HG03045 (cell line): Measurements from ENCODE around the gene LANCL2.
"Not testable (repeated sequence)": the region's sequence is repeated elsewhere in the genome, so short reads cannot be mapped to it uniquely, and the experiment has no call there.

Experiments used
- ATAC-seq: cut with Tn5 transposase; IDR thresholded peaks from one replicate; pipeline ENCODE4 v1.9.1; 2021; ENCODE audit warnings: mild to moderate bottlenecking, moderate library complexity; ENCODE audit not compliant: unreplicated experiment

LANCL2 gene

GRCh38 chr7:55365205-55365674 lies at the start of gene LANCL2:
Gene LANCL2 (plus strand): TSS chr7:55365337. CDS start chr7:55366026, 689 bp downstream.
- peak; percentile 35 for ATAC-seq

GRCh38 chr7:55325371-55325792 lies 39.8 kb upstream of the LANCL2 start:
- no peak for ATAC-seq

- ATAC-seq: no peak
Observed at GRCh38 chr7:55326081-55326835, 38.9 kb upstream of the LANCL2 start.

GRCh38 chr7:55326945-55327626 lies 38.1 kb upstream of the LANCL2 start:
- ATAC-seq: no peak

GRCh38 chr7:55335151-55335550 lies 30.0 kb upstream of the LANCL2 start:
- ATAC-seq: no peak

- no peak for ATAC-seq
Observed at GRCh38 chr7:55335786-55336185, 29.4 kb upstream of the LANCL2 start.

- no peak for ATAC-seq
Observed at GRCh38 chr7:55336540-55336939, 28.6 kb upstream of the LANCL2 start.

GRCh38 chr7:55339033-55340000 lies 25.8 kb upstream of the LANCL2 start:
- no peak for ATAC-seq

- no peak for ATAC-seq
Observed at GRCh38 chr7:55342216-55342871, 22.8 kb upstream of the LANCL2 start.

- ATAC-seq: no peak
Observed at GRCh38 chr7:55343002-55343781, 21.9 kb upstream of the LANCL2 start.

- ATAC-seq: no peak
Observed at GRCh38 chr7:55343860-55344606, 21.1 kb upstream of the LANCL2 start.

- ATAC-seq: no peak
Observed at GRCh38 chr7:55344840-55345239, 20.3 kb upstream of the LANCL2 start.

GRCh38 chr7:55345292-55345691 lies 19.8 kb upstream of the LANCL2 start:
- no peak for ATAC-seq

GRCh38 chr7:55348502-55348901 lies 16.6 kb upstream of the LANCL2 start:
- no peak for ATAC-seq

GRCh38 chr7:55349121-55349520 lies 16.0 kb upstream of the LANCL2 start:
- ATAC-seq: no peak

GRCh38 chr7:55350281-55350680 lies 14.9 kb upstream of the LANCL2 start:
- no peak for ATAC-seq

- no peak for ATAC-seq
Observed at GRCh38 chr7:55351263-55351662, 13.9 kb upstream of the LANCL2 start.

- not testable (repeated sequence) for ATAC-seq
Observed at GRCh38 chr7:55352947-55353273, 12.2 kb upstream of the LANCL2 start.

- no peak for ATAC-seq
Observed at GRCh38 chr7:55360486-55360885, 4.7 kb upstream of the LANCL2 start.
